ENCODE results near the gene GUCY2D.

DNA sequence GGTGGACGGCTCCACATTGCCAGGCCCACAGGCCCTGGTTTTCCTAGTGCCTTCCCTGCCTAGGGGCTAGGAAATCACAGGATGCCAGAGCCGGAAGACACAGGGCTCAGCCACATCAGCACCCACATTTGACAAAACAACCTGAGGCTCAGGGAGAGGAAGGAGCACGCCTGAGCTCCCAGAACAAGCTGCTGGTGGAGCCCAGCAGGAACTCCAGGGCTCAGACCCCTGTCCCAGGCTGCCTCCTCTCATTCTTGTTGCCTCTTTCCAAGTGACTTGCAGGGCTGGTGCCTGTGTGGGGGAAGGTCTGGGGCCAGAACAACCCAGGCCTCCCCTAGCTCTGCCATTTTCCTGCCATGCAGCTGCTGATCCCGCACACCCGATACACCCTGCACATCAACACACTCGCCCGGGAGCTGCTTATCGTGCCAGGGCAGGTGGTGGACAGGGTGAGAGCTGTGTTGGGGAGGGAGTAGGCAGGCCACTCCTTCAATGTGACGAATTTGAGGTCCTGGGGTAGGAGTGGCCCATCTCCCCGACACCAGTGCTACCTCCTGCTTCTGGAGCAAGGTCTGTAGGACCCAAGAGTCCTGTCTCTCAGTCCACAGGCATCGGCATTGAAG is 44.0 kb downstream of the GUCY2D start:
- TF ChIP-seq, protein P1, sequence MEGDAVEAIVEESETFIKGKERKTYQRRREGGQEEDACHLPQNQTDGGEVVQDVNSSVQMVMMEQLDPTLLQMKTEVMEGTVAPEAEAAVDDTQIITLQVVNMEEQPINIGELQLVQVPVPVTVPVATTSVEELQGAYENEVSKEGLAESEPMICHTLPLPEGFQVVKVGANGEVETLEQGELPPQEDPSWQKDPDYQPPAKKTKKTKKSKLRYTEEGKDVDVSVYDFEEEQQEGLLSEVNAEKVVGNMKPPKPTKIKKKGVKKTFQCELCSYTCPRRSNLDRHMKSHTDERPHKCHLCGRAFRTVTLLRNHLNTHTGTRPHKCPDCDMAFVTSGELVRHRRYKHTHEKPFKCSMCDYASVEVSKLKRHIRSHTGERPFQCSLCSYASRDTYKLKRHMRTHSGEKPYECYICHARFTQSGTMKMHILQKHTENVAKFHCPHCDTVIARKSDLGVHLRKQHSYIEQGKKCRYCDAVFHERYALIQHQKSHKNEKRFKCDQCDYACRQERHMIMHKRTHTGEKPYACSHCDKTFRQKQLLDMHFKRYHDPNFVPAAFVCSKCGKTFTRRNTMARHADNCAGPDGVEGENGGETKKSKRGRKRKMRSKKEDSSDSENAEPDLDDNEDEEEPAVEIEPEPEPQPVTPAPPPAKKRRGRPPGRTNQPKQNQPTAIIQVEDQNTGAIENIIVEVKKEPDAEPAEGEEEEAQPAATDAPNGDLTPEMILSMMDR (conservative IDR thresholded peaks at IDR 0.05; ENCODE audit: low read length): no peak
- no peak for TF ChIP-seq EZH2phosphoT487 (IDR thresholded peaks at IDR 0.05; ENCODE audit: borderline replicate concordance)

Measured in Loucy (cell line).